ENCODE measurements around the gene KDM8. TPM values are rescaled to one million over a fixed set of nuclear protein-coding genes. Genes with fewer than 3 reads are reported as not detected.

KDM8 gene
- total RNA-seq, 1 donor from 2014 or later, result 3.2 TPM

DNA sequence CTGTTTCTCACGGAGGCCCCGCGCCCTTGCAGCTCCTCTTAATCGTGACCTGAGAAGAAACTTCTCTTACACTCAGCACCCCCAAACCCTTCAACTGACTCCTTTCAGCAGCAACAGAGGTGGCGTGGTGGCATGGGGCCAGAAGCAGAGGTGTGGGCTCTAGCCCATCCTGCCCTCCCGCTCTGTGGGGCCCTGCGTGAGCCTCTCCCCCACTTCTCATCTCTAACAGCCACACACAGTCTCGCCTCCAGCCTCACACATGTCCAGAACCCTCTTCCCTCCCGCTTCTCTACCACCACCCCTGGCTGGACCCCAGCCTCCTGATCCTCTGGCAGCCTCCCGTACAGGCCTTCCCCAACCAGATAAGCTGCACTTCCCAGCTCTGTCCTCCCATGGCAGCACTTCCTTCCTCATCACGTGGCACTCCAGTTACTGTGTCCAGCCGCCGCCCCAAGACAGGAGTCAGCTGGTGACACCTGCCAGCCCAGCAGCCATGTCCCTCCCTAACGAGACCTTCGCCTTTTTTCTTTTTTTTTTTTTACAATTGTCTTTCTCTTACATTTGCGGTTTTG, 34.8 kb downstream of the KDM8 start:
- Histone ChIP-seq H3K27me3 (ENCODE audit: low read depth) (no peaks in the 10 kb centered on the region), H3K4me3 (no peak overlapping the region), H3K27ac (replicated peaks) (peak overlapping the region; percentile 71), H3K9me3 (replicated peaks) (no peaks in the 10 kb centered on the region), H3K4me1 (peaks cover 70% of the 10 kb centered on the region), H3K36me3 (peaks cover 10% of the 10 kb centered on the region)
- no peak for DNase-seq
- intact Hi-C loops (cut with micrococcal nuclease), result no loop called here
- TF ChIP-seq, protein P1, sequence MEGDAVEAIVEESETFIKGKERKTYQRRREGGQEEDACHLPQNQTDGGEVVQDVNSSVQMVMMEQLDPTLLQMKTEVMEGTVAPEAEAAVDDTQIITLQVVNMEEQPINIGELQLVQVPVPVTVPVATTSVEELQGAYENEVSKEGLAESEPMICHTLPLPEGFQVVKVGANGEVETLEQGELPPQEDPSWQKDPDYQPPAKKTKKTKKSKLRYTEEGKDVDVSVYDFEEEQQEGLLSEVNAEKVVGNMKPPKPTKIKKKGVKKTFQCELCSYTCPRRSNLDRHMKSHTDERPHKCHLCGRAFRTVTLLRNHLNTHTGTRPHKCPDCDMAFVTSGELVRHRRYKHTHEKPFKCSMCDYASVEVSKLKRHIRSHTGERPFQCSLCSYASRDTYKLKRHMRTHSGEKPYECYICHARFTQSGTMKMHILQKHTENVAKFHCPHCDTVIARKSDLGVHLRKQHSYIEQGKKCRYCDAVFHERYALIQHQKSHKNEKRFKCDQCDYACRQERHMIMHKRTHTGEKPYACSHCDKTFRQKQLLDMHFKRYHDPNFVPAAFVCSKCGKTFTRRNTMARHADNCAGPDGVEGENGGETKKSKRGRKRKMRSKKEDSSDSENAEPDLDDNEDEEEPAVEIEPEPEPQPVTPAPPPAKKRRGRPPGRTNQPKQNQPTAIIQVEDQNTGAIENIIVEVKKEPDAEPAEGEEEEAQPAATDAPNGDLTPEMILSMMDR (IDR thresholded peaks at IDR 0.05; ENCODE audit: borderline replicate concordance), result no peak

- TF ChIP-seq, protein P1 (IDR thresholded peaks at IDR 0.05; ENCODE audit: borderline replicate concordance), result no peak
- DNase-seq, result no peak
- H3K4me3 ChIP-seq, result no peak overlapping the region
- peaks cover 75% of the 10 kb centered on the region for H3K4me1 ChIP-seq
- H3K9me3 ChIP-seq (replicated peaks), result no peaks in the 10 kb centered on the region
- H3K27ac ChIP-seq (replicated peaks), result peak overlapping the region; percentile 71
- intact Hi-C loops (cut with micrococcal nuclease), result no loop called here
- peaks cover 5% of the 10 kb centered on the region for H3K36me3 ChIP-seq
- H3K27me3 ChIP-seq (ENCODE audit: low read depth), result no peaks in the 10 kb centered on the region
These were observed 35.3 kb downstream of the KDM8 start for GRCh38 chr16:27238591-27238990.

DNA sequence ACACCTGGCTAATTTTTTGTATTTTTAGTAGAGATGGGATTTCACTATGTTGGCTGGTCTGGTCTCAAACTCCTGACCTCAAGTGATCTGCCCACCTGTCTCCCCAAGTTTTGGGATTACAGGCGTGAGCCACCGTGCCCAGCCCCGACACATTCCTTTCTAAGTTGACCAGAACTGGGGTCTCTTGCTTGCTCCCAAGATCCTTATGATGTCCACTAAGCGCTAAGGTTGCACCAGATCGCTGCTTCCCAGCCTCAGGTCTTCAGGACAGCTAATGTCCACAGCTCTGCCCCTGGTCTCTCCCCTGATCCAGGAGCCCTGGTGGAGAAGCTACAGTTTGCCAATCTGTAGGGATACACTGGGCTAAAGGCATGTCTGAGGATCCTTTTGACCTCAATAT, 35.7 kb downstream of the KDM8 start:
- H3K9me3 ChIP-seq (replicated peaks), result no peaks in the 10 kb centered on the region
- TF ChIP-seq, protein P1 (IDR thresholded peaks at IDR 0.05; ENCODE audit: borderline replicate concordance), result no peak
- no peak overlapping the region for H3K4me3 ChIP-seq
- H3K4me1 ChIP-seq, result peaks cover 79% of the 10 kb centered on the region
- H3K27ac ChIP-seq (replicated peaks), result no peak overlapping the region
- H3K27me3 ChIP-seq (ENCODE audit: low read depth), result no peaks in the 10 kb centered on the region
- intact Hi-C loops (cut with micrococcal nuclease), result no loop called here
- H3K36me3 ChIP-seq, result peaks cover under 1% of the 10 kb centered on the region
- DNase-seq, result no peak

- H3K27ac ChIP-seq (replicated peaks), result peak overlapping the region; percentile 77
- peaks cover 82% of the 10 kb centered on the region for H3K4me1 ChIP-seq
- TF ChIP-seq, protein P1 (IDR thresholded peaks at IDR 0.05; ENCODE audit: borderline replicate concordance), result no peak
- no peaks in the 10 kb centered on the region for H3K27me3 ChIP-seq (ENCODE audit: low read depth)
- no peak overlapping the region for H3K4me3 ChIP-seq
- DNase-seq, result no peak
- no peaks in the 10 kb centered on the region for H3K9me3 ChIP-seq (replicated peaks)
- intact Hi-C loops (cut with micrococcal nuclease), result no loop called here
- H3K36me3 ChIP-seq, result no peaks in the 10 kb centered on the region
These were observed 36.8 kb downstream of the KDM8 start for GRCh38 chr16:27239906-27240655.

GRCh38 chr16:27240948-27241531, 37.7 kb downstream of the KDM8 start:
- H3K27me3 ChIP-seq (ENCODE audit: low read depth), result no peaks in the 10 kb centered on the region
- intact Hi-C loops (cut with micrococcal nuclease), result no loop called here
- peak overlapping the region; percentile 77 for H3K27ac ChIP-seq (replicated peaks)
- TF ChIP-seq, protein P1 (IDR thresholded peaks at IDR 0.05; ENCODE audit: borderline replicate concordance), result no peak
- H3K4me3 ChIP-seq, result no peak overlapping the region
- DNase-seq, result no peak
- peaks cover 82% of the 10 kb centered on the region for H3K4me1 ChIP-seq
- H3K36me3 ChIP-seq, result no peaks in the 10 kb centered on the region
- no peaks in the 10 kb centered on the region for H3K9me3 ChIP-seq (replicated peaks)
